Smooth muscle cell (in vitro differentiated cells): ENCODE data around the gene INSRR. TPM values are rescaled to one million over a fixed set of nuclear protein-coding genes. Genes with fewer than 3 reads are reported as not detected.

Source experiments
- DNase-seq: peaks from one replicate; lab custom pipeline; 2025; ENCODE audit not compliant: unreplicated experiment; lab: John Stamatoyannopoulos, UW
- H2AFZ ChIP-seq: fragments of 200-600 bp; sonication (generic); 2 replicates; pipeline ENCODE4 v1.6.0; 2016; ENCODE audit warnings: antibody characterized with exemption, low read depth, mild to moderate bottlenecking
- H3F3A ChIP-seq: fragments of 200-600 bp; sonication (generic); 2 replicates; pipeline ENCODE4 v1.6.0; 2017; ENCODE audit warnings: antibody characterized with exemption, low read depth
- H3K27ac ChIP-seq: fragments of 200-600 bp; sonication (generic); 2 replicates; pipeline ENCODE4 v1.5.1; 2016; ENCODE audit warnings: low read depth, mild to moderate bottlenecking
- H3K27me3 ChIP-seq: fragments of 200-600 bp; sonication (generic); 2 replicates; pipeline ENCODE4 v1.6.1; 2016; ENCODE audit warnings: low read depth, mild to moderate bottlenecking
- H3K36me3 ChIP-seq: fragments of 200-600 bp; sonication (generic); 2 replicates; pipeline ENCODE4 v1.5.1; 2016; ENCODE audit warnings: low read depth
- H3K4me1 ChIP-seq: fragments of 200-600 bp; sonication (generic); 2 replicates; pipeline ENCODE4 v1.5.1; 2016; ENCODE audit warnings: low read depth
- H3K4me2 ChIP-seq: fragments of 200-600 bp; sonication (generic); 2 replicates; pipeline ENCODE4 v1.6.0; 2016; ENCODE audit warnings: mild to moderate bottlenecking
- H3K4me3 ChIP-seq: fragments of 200-600 bp; sonication (generic); 2 replicates; pipeline ENCODE4 v1.5.1; 2016; ENCODE audit warnings: mild to moderate bottlenecking
- H3K79me2 ChIP-seq: fragments of 200-600 bp; sonication (generic); 2 replicates; pipeline ENCODE4 v1.6.0; 2016; ENCODE audit warnings: low read depth, mild to moderate bottlenecking
- H3K9ac ChIP-seq: fragments of 200-600 bp; sonication (generic); 2 replicates; pipeline ENCODE4 v1.6.0; 2016; ENCODE audit warnings: low read depth
- H3K9me3 ChIP-seq: fragments of 200-600 bp; sonication (generic); replicated peaks from 2 replicates; pipeline ENCODE4 v1.5.1; 2016; ENCODE audit warnings: low read depth
- H4K20me1 ChIP-seq: fragments of 200-600 bp; sonication (generic); 2 replicates; pipeline ENCODE4 v1.6.0; 2016; ENCODE audit warnings: low read depth
- CTCF ChIP-seq: fragments of 200-600 bp; sonication (generic); IDR thresholded peaks from 2 replicates; pipeline ENCODE4 v1.5.1; 2017; ENCODE audit warnings: borderline replicate concordance, mild to moderate bottlenecking, antibody characterized with exemption; ENCODE audit not compliant: insufficient read depth, poor library complexity, severe bottlenecking
- WGBS: methylation state at CpG from one replicate; pipeline ENCODE4 v1.1.7; 2016; ENCODE audit warnings: low lambda C conversion rate; 5-methylcytosine and 5-hydroxymethylcytosine counted together
- polyA plus RNA-seq: library from polyadenylated mRNA; unstranded; fragments of >200 nt; fragmentation: Nextera tagmentation; extraction: Ambion mirVana; gene quantifications from 2 replicates; pipeline ENCODE4 v1.2.1, GENCODE V29; 2016
- total RNA-seq: library from RNA; depleted of rRNA; stranded (reverse); fragments of >200 nt; gene quantifications from 2 replicates; pipeline ENCODE4 v1.2.3, GENCODE V29; 2014

INSRR gene
- total and polyA plus RNA-seq, 2 experiments from 2014 or later, result 0.36 to 0.45 TPM

GRCh38 chr1:156813298-156813697 lies 45.6 kb downstream of the INSRR start:
- H3K36me3 ChIP-seq, result no peaks in the 10 kb centered on the region
- H3K4me2 ChIP-seq, result peak overlapping the region; percentile 81
- TF ChIP-seq CTCF, result no peak
- peaks cover 4% of the 10 kb centered on the region for H4K20me1 ChIP-seq
- peak overlapping the region; percentile 38 for H3K27ac ChIP-seq
- no peaks in the 10 kb centered on the region for H3K27me3 ChIP-seq
- H3F3A ChIP-seq, result peaks cover 19% of the 10 kb centered on the region
- no peaks in the 10 kb centered on the region for H3K9me3 ChIP-seq
- WGBS, result 58% methylated on average over 10 of the region's 10 CpGs
- DNase-seq, result no peak
- peak overlapping the region; percentile 29 for H3K4me3 ChIP-seq
- H3K79me2 ChIP-seq, result no peaks in the 10 kb centered on the region
- H3K9ac ChIP-seq, result no peak overlapping the region
- peaks cover 25% of the 10 kb centered on the region for H3K4me1 ChIP-seq
- no peak overlapping the region for H2AFZ ChIP-seq

DNA sequence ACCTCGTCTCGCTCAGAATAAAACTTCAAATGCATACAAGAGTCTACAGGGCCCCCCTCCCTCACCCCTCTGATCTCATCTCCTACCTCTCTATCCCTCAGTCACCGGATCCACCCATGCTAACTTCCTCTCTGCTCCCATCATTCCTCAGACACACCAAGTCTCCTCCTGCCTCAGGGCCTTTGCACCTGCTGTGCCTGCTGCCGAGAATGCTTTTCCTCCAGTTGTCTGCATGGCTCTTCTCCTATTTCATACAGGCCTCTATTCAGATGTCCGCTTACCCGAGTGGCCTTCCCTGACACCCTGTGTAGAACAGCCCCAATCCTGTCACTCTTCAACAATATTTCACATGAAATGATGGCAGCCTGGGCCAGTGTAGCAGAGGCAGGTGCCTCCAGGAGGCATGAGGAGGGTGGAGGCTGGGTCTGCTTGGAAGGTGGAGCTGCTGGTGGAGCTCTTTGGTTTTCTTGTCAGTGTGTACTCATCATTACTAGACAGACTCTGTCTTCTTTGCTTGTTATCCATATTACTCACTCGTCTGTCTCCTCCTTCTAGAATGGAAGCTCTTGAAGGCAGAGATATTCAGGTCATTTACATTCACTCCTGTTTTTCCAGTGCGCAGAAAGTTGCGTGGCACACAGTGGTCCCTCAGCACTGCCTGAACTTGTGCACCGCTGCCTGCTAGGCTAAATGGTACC lies 46.5 kb downstream of the INSRR start:
- Histone ChIP-seq H3K79me2 (no peaks in the 10 kb centered on the region), H3K27me3 (no peaks in the 10 kb centered on the region), H3K9me3 (no peaks in the 10 kb centered on the region), H3K27ac (peak overlapping the region; percentile 38), H3K9ac (no peak overlapping the region), H2AFZ (no peak overlapping the region), H3F3A (peaks cover 13% of the 10 kb centered on the region), H3K4me3 (no peak overlapping the region), H4K20me1 (peaks cover 4% of the 10 kb centered on the region), H3K4me1 (peaks cover 25% of the 10 kb centered on the region), H3K36me3 (no peaks in the 10 kb centered on the region), H3K4me2 (peak overlapping the region; percentile 81)
- DNase-seq, result no peak
- TF ChIP-seq CTCF, result no peak
- WGBS, result 93% methylated on average over 10 of the region's 10 CpGs

DNA sequence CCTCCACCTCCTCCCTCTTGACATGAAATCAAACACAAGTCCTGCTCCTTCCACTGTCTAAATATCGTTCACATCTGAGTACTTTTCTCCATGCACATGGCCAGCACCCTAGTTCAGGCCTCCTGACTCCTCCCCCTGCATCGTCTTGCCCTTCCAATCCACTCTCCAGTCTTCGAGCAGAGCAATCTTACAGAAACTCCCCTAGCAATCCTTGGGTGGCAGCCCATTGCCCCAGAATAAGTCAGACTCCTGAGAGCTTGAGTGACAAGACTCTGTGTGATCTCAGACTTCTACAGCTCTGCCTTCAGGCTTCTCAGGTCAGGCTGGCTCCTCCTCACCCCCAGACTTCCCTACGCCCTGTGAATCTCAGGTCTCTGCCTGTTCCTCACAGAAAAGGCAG lies 47.7 kb downstream of the INSRR start:
- H3K79me2 ChIP-seq, result no peaks in the 10 kb centered on the region
- H2AFZ ChIP-seq, result no peak overlapping the region
- no peak overlapping the region for H3K4me2 ChIP-seq
- no peak for TF ChIP-seq CTCF
- H3K27me3 ChIP-seq, result no peaks in the 10 kb centered on the region
- no peaks in the 10 kb centered on the region for H3K36me3 ChIP-seq
- H3K9ac ChIP-seq, result no peak overlapping the region
- peaks cover 23% of the 10 kb centered on the region for H3F3A ChIP-seq
- peaks cover 4% of the 10 kb centered on the region for H4K20me1 ChIP-seq
- WGBS, result 58% methylated on average over 4 of the region's 4 CpGs
- peaks cover 22% of the 10 kb centered on the region for H3K4me1 ChIP-seq
- no peak overlapping the region for H3K4me3 ChIP-seq
- DNase-seq, result no peak
- H3K9me3 ChIP-seq, result no peaks in the 10 kb centered on the region
- no peak overlapping the region for H3K27ac ChIP-seq
